Measurements from ENCODE around the gene LEAP2.

GRCh38 chr5:132838516-132839282, 34.8 kb upstream of the LEAP2 start:
- TF ChIP-seq POLR2AphosphoS5 (IDR thresholded peaks at IDR 0.05; ENCODE audit: low read depth, low read length) = no peak
- no peak for TF ChIP-seq YY1 (IDR thresholded peaks at IDR 0.05; ENCODE audit: low read depth, low read length)
- TF ChIP-seq POLR2A (IDR thresholded peaks at IDR 0.05; ENCODE audit: control extremely low read depth in 1 of 2, low read depth in 2 of 2, low read length in 2 of 2) = no peak
- TF ChIP-seq JUND (IDR thresholded peaks at IDR 0.05; ENCODE audit: low read length) = no peak
- TF ChIP-seq ZNF274 (IDR thresholded peaks at IDR 0.05; ENCODE audit: borderline replicate concordance, extremely low read depth, low read length) = no peak

Measured in H1 (cell line).